GM12878 (cell line): ENCODE results near the gene NR2F2. TPM values are rescaled to one million over a fixed set of nuclear protein-coding genes. Genes with fewer than 3 reads are reported as not detected.

Experiments used
- ATAC-seq: fragments of 200-7000 bp; cut with Tn5 transposase; 3 replicates; pipeline ENCODE4 v1.9.1; 2020; ENCODE audit warnings: mild to moderate bottlenecking, moderate library complexity
- BruUV-seq: library from RNA; stranded (reverse); fragments of 400-500 nt; replicated peaks from 2 replicates; lab custom pipeline; 2021; lab: Mats Ljungman, UMichigan
- CTCF ChIA-PET: fragments of 300-600 bp; sonication (Branson Sonifier 250); formaldehyde crosslinking; extraction: SDS; loops from one replicate; lab custom pipeline; 2021; ENCODE audit warnings: inconsistent platforms; lab: Yijun Ruan, JAX
- POLR2A ChIA-PET: fragments of 350-600 bp; formaldehyde crosslinking; extraction: SDS; loops from one replicate; lab custom pipeline; 2021; ENCODE audit warnings: inconsistent platforms; lab: Charles Lee
- RAD21 ChIA-PET: fragments of 300-600 bp; sonication (Branson Sonifier 250); formaldehyde crosslinking; loops from one replicate; lab custom pipeline; 2023; ENCODE audit warnings: antibody characterized with exemption; ENCODE audit not compliant: unreplicated experiment; lab: Charles Lee
- SMC1A ChIA-PET: fragments of 300-600 bp; sonication (Branson Sonifier 250); formaldehyde crosslinking; loops from one replicate; lab custom pipeline; 2023; ENCODE audit not compliant: unreplicated experiment, uncharacterized antibody; lab: Charles Lee
- DNase-seq: peaks from one replicate; pipeline ENCODE4 v3.0.0-alpha.2; 2011; ENCODE audit warnings: low read depth, low spot score
- FAIRE-seq: peaks from 3 replicates; lab custom pipeline; 2011; peaks lifted over from hg19 to GRCh38; lab: Jason Lieb, UNC
- H2AFZ ChIP-seq: 2 replicates; pipeline ENCODE4 v1.6.0; 2011; ENCODE audit warnings: low read depth, low read length, control low read depth; ENCODE audit not compliant: control insufficient read depth
- H3K27ac ChIP-seq: 2 replicates; pipeline ENCODE4 v1.5.1; 2011; ENCODE audit warnings: control low read depth; ENCODE audit not compliant: control insufficient read depth, insufficient read depth
- H3K27me3 ChIP-seq, 2 experiments: replicated peaks in 1 of 2; 2 replicates each; pipeline versions ENCODE4 v1.6.0 to v1.6.1; 2011; ENCODE audit warnings: low read length in 1 of 2; ENCODE audit not compliant: control insufficient read depth in 2 of 2, insufficient read depth in 2 of 2
- H3K36me3 ChIP-seq, 2 experiments: 2 replicates each; pipeline ENCODE4 v1.5.1; 2011; ENCODE audit warnings: low read length in 1 of 2; ENCODE audit not compliant: control insufficient read depth in 2 of 2, insufficient read depth in 2 of 2
- H3K4me1 ChIP-seq: 2 replicates; pipeline ENCODE4 v1.6.1; 2011; ENCODE audit warnings: mild to moderate bottlenecking, low read length, moderate library complexity, mixed read lengths; ENCODE audit not compliant: control insufficient read depth, insufficient read depth
- H3K4me2 ChIP-seq: 2 replicates; pipeline ENCODE4 v1.6.0; 2011; ENCODE audit warnings: control low read depth; ENCODE audit not compliant: control insufficient read depth, insufficient read depth
- H3K4me3 ChIP-seq: fragments of 200-600 bp; sonication (generic); 2 replicates; pipeline ENCODE4 v1.5.1; 2016
- H3K79me2 ChIP-seq: 2 replicates; pipeline ENCODE4 v1.6.0; 2011; ENCODE audit warnings: low read length; ENCODE audit not compliant: control insufficient read depth, insufficient read depth
- H3K9ac ChIP-seq: 2 replicates; pipeline ENCODE4 v1.8.0; 2011; ENCODE audit warnings: low read length, control low read depth, mixed read lengths; ENCODE audit not compliant: control insufficient read depth, insufficient read depth
- H3K9me3 ChIP-seq: replicated peaks from 3 replicates; pipeline ENCODE4 v1.5.1; 2011; ENCODE audit warnings: mild to moderate bottlenecking, low read length; ENCODE audit not compliant: control insufficient read depth, insufficient read depth
- H4K20me1 ChIP-seq: 2 replicates; pipeline ENCODE4 v1.6.0; 2011; ENCODE audit not compliant: control insufficient read depth, insufficient read depth
- BMI1 ChIP-seq: fragments of 450-650 bp; IDR thresholded peaks from 2 replicates; pipeline ENCODE4 v1.6.1; 2016; ENCODE audit warnings: mild to moderate bottlenecking, moderate library complexity, borderline replicate concordance
- CHD2 ChIP-seq: IDR thresholded peaks from 2 replicates; pipeline ENCODE4 v1.6.1; 2011; ENCODE audit warnings: low read depth, low read length, improper control_type of control experiment, borderline replicate concordance
- RELB ChIP-seq: fragments of 450-650 bp; IDR thresholded peaks from 2 replicates; pipeline ENCODE4 v1.6.1; 2017; ENCODE audit warnings: low read depth, mild to moderate bottlenecking, moderate library complexity
- SKIL ChIP-seq: fragments of 450-650 bp; IDR thresholded peaks from 2 replicates; pipeline ENCODE4 v1.6.1; 2017; ENCODE audit warnings: mild to moderate bottlenecking, low read depth, inconsistent platforms; ENCODE audit not compliant: poor library complexity, severe bottlenecking
- WGBS: methylation state at CpG from one replicate; pipeline ENCODE4 v1.1.6; 2016; ENCODE audit warnings: low lambda C conversion rate; ENCODE audit not compliant: insufficient replicate concordance, insufficient coverage; ENCODE audit errors: missing lambda C conversion rate; 5-methylcytosine and 5-hydroxymethylcytosine counted together
- in situ Hi-C: fragments of 300-500 bp; cut with MboI; formaldehyde crosslinking; loops from 9 replicates; pipeline ENCODE4 v1.14.3; 2018; ENCODE audit warnings: mixed read lengths
- intact Hi-C: fragments of 100-400 bp; cut with micrococcal nuclease; formaldehyde crosslinking; loops from one replicate; pipeline ENCODE4 v1.14.2; 2022; ENCODE audit not compliant: unreplicated experiment
- polyA plus RNA-seq, 11 experiments: library from polyadenylated mRNA; depleted of rRNA in 4 of 11; unstranded in 6 of 11; stranded (reverse) in 5 of 11; fragments of >200 nt; fragmentation: Nextera tagmentation in 4 of 11; fragmentation: Illumina TruSeq in 1 of 11; extraction: Ambion mirVana in 4 of 11; extraction: Trizol in 1 of 11; gene quantifications; 1 replicate in 1 of 11; 2 replicates in 10 of 11; pipeline versions ENCODE4 v1.2.1 to v1.2.3, GENCODE V29; 2011 to 2016; ENCODE audit warnings: inconsistent platforms in 2 of 11, missing spikeins in 2 of 11, low read depth in 1 of 11
- total RNA-seq, 4 experiments: library from RNA; depleted of rRNA in 3 of 4; stranded (reverse); fragments of >200 nt in 3 of 4; fragmentation: Illumina TruSeq in 1 of 4; extraction: Trizol in 1 of 4; gene quantifications; 2 replicates each; pipeline versions ENCODE4 v1.2.1 to v1.2.3, GENCODE V29; 2013 to 2021

Gene NR2F2
- total and polyA plus RNA-seq, 10 of the 15 experiments (the other 5 are each of a cell fraction or from before 2014, with no cell fraction given) = 1.1 to 10.1 (median 3.2) TPM

- 58% methylated on average over 7 of the region's 7 CpGs for WGBS
- H4K20me1 ChIP-seq = no peaks in the 10 kb centered on the region
- H3K79me2 ChIP-seq = no peaks in the 10 kb centered on the region; the same call in 1 of the 2 replicates
- no peak for DNase-seq
- H3K4me3 ChIP-seq = peak overlapping the region; percentile 14; the same call in 1 of the 2 replicates
- RAD21 ChIA-PET = interaction anchor here (0.6 to 10.3 kb wide), 12 partner anchors 7 to 1079 kb away, joined by 3 to 252 read pairs (median 4); partner anchors contain the start of gene NR2F2
- no peak for FAIRE-seq
- SMC1A ChIA-PET = interaction anchor here (0.8 to 6.1 kb wide), 7 partner anchors 10 to 987 kb away, joined by 3 to 103 read pairs (median 4); partner anchors contain the start of gene NR2F2
- H3K9ac ChIP-seq = no peak overlapping the region; the same call in 1 of the 2 replicates
- BruUV-seq = no TSS peak
- in situ Hi-C loops (no loop called here), intact Hi-C loops (no loop called here)
- ATAC-seq = no peak; the same call in 2 of the 3 replicates
- H3K27ac ChIP-seq = peak overlapping the region; percentile 11; the same call in 1 of the 2 replicates
- H3K36me3 ChIP-seq = no peaks in the 10 kb centered on the region; a peak in 1 of 4 replicates
- POLR2A ChIA-PET = interaction anchor here (0.6 to 11.7 kb wide), 6 partner anchors 10 to 364 kb away, joined by 3 to 163 read pairs (median 4); partner anchors contain the start of gene NR2F2
- no peaks in the 10 kb centered on the region for H3K4me1 ChIP-seq
- H3K9me3 ChIP-seq = no peaks in the 10 kb centered on the region; the same call in 2 of the 3 replicates
- TF ChIP-seq CHD2 (0 out of 2 replicates have a peak, but pooled peaks have one; percentile 36), BMI1 (0 out of 2 replicates have a peak, but pooled peaks have one; percentile 13), RELB (0 out of 2 replicates have a peak, but pooled peaks have one; percentile 28), SKIL (no peak)
- no peaks in the 10 kb centered on the region for H3K27me3 ChIP-seq
- CTCF ChIA-PET = interaction anchor here (0.6 to 13.0 kb wide), 3 partner anchors 10 to 414 kb away, joined by 3 to 212 read pairs (median 8); partner anchors contain the start of gene NR2F2
- H3K4me2 ChIP-seq = peak overlapping the region; percentile 54
- H2AFZ ChIP-seq = no peak overlapping the region
These were observed 8.5 kb downstream of the NR2F2 start for GRCh38 chr15:96338766-96339618.
